Caki2 (cell line): Measurements from ENCODE around the gene FCRLB. TPM values are rescaled to one million over a fixed set of nuclear protein-coding genes. Genes with fewer than 3 reads are reported as not detected.
"Not testable (repeated sequence)": the region's sequence is repeated elsewhere in the genome, so short reads cannot be mapped to it uniquely, and the experiment has no call there.

Experiments
- DNase-seq: peaks from one replicate; pipeline ENCODE4 v3.0.0-alpha.2; 2015; ENCODE audit warnings: low read depth
- in situ Hi-C: cut with HindIII; loops from 2 replicates; pipeline ENCODE4 v1.10.0; 2016; ENCODE audit warnings: low sequenced_read_pairs, low pct_unique_long_range_greater_than_20kb, mixed read lengths
- total RNA-seq: library from RNA; depleted of rRNA; stranded (reverse); fragments of >200 nt; shearing (Covaris generic); gene quantifications from 2 replicates; pipeline ENCODE4 v1.2.3, GENCODE V29; 2014; ENCODE audit warnings: low replicate concordance

FCRLB gene
- total RNA-seq, 1 experiment from 2014 or later = 5.3 TPM

DNA sequence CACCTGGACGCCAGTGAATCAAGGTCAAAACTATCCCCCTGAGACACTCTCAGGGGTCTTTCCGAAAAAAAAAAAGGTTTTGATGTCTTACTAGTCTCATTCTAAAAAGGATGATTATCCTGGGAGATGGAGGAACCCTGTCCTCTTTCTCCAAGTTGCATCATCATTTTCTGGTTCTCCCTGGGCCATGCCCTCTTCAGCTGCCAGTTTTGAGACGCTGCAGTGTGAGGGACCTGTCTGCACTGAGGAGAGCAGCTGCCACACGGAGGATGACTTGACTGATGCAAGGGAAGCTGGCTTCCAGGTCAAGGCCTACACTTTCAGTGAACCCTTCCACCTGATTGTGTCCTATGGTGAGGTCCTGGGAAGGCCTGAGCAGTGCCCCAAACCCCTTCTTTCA is 10.8 kb upstream of the FCRLB start:
- in situ Hi-C loops = no loop called here
- no peak for DNase-seq

- in situ Hi-C loops = no loop called here
- DNase-seq = no peak
Measured at GRCh38 chr1:161718559-161719324, 2.6 kb upstream of the FCRLB start.

GRCh38 chr1:161719325-161719611 is 2.1 kb upstream of the FCRLB start:
- DNase-seq = no peak
- in situ Hi-C loops = no loop called here

DNA sequence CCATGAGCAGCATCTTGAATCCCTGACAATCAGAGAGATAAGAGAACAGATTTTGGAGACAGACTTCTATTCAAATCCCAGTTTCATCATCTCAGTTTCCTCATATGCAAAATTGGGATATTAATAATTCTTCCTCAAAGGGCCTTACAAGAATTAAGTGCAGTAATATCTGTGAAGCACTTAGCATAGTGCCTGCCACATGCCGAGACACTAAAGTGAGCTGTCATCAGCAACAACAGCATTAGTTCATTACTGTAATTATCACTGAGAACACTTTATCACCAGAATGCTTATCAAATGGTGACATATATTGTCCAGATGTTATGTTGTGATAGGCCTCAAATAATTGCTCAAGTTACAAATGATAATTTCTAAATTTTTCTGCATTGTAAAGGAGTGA is 922 bp upstream of the FCRLB start:
- in situ Hi-C loops = no loop called here
- DNase-seq = no peak

DNA sequence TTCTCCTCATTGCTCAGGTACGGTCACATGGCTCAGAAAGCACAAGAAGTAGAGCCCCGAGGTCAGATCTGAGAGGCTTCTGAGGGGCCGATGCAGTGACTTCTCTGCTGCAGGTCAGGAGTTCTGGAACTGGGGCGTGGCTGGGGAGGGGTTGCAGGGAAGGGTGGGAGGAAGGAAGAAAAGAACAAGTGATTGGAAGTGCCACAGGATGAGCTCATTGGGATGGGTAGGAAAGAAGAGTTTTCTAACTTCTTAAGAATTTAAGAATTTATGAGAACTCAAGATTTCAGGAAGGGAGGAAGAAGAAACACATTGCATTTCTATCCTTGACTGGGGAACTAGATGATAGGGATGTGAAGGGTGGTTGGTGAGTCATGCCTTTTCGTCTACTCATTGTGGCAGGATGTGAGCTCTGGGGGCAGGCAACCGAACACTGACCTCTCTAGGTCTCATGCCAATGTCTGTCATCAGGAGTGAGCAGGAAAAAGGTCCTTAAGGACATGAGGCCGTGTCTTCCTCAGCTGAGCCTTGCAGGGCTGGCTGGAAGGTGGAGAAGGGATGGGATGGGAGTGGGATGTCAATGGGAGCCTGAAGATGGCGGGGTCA is 497 bp downstream of the FCRLB start:
- peak; percentile 60 for DNase-seq
- in situ Hi-C loops = no loop called here

- DNase-seq = no peak
- in situ Hi-C loops = no loop called here
Measured at GRCh38 chr1:161722406-161722805, 1.1 kb downstream of the FCRLB start.

- no peak for DNase-seq
- in situ Hi-C loops = no loop called here
Measured at GRCh38 chr1:161723459-161724141, 2.3 kb downstream of the FCRLB start.

GRCh38 chr1:161725258-161725907 is 4.0 kb downstream of the FCRLB start:
- in situ Hi-C loops, DNase-seq: not testable (repeated sequence)

- in situ Hi-C loops = no loop called here
- DNase-seq = peak; percentile 73
Measured at GRCh38 chr1:161725908-161726472, 4.6 kb downstream of the FCRLB start.

- peak; percentile 69 for DNase-seq
- in situ Hi-C loops = no loop called here
Measured at GRCh38 chr1:161726473-161727255, 5.3 kb downstream of the FCRLB start.

DNA sequence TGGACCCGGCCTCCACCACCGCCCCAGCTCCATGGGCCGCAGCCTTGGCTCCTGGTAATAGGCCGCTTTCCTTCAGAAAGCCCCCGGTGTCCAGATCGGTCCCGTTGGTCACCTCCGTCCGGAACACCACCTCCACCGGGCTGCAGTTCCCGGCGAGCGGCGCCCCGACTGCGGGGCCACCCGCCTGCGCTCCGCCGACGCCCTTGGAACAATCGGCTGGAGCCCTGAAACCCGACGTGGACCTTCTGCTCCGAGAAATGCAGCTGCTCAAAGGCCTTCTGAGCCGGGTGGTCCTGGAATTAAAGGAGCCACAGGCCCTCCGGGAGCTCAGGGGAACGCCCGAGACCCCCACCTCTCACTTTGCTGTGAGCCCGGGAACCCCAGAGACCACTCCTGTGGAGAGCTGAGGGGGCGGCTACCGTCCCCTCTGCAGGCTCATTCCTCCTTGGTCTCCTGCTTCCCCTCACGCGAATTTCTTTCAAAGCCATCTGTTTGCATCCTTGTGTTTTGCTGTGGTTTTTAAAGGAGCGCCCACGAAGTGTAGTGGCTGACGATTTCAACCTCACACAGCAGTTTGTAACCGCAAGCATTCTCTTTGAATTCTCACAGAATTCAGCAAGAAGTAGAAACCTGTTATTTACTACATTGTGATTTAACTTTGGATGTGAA is 6.0 kb downstream of the FCRLB start:
- in situ Hi-C loops = no loop called here
- peak; percentile 66 for DNase-seq

DNA sequence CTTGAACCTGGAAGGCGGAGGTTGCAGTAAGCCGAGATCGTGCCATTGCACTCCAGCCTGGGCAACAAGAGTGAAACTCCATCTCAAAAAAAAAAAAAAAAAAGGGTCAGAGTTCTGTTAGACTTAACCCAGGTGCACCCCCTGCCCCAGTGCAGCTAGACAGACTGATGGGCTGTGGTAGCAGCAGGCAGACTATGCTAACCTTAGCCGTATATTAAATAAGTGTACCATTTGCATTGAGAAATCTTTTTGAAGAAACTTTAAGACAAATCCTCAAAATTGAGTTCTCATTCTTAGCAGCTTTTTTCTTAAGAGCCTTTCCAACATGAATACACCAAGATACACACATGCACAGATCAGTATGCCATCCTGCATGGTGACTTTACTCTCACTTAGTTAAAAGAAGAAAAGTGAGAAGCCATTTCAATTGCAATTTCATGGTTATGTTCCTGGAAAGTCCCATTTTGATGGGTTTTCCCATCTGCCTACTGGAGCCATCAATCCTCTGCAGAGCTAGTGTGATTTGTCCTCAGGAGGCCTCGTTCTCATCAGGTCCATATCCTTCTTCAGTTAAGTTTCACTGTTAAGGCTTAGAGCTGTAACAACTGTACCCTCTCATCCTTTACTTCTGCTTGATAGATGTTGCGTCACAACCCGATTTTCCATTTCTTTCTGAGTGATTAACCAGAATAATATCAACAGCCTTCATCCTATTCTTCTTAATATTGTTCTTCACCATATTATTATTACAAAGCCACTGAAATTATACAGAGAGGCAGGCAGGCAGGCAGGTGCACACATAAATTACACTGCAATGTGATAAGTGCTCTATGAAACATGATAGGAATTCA is 7.3 kb downstream of the FCRLB start:
- in situ Hi-C loops = no loop called here
- no peak for DNase-seq

- no peak for DNase-seq
- in situ Hi-C loops = no loop called here
Measured at GRCh38 chr1:161730050-161730564, 8.8 kb downstream of the FCRLB start.

GRCh38 chr1:161731241-161731640 is 9.9 kb downstream of the FCRLB start:
- no peak for DNase-seq
- in situ Hi-C loops = no loop called here

DNA sequence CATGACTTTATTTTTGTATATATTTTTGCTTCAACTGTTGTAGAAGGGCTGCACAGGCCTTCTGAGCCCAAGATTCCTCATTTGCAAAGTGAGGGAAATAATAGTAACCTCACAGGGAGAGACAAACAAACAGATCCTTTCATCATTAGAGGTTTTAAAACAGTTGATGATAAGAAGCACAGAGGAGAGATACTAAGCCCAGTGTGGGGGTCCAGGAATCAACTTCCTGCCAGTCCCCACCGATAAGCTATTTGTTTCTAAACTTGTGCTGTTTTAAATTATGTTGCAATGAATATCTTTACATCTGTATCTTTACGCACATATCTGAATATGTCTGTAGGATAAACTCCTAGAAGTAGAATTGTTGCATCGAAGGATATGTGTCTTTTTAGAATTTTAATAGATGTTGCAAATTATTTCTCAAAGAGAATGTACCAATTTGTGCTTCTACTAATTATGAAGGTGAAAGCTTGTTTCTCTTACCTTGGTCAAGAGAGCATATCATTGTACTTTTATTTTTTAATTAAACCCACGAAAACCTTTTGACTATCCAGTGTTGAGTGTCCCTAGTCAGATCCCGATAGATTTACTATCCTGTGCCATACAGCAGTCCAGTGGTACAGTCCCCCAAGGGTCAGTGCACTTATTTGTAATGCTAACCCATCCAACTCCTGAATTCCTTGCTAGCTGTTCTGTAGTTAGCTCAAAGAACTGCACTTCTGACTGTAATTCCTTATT is 10.8 kb downstream of the FCRLB start:
- in situ Hi-C loops = no loop called here
- DNase-seq = no peak

DNA sequence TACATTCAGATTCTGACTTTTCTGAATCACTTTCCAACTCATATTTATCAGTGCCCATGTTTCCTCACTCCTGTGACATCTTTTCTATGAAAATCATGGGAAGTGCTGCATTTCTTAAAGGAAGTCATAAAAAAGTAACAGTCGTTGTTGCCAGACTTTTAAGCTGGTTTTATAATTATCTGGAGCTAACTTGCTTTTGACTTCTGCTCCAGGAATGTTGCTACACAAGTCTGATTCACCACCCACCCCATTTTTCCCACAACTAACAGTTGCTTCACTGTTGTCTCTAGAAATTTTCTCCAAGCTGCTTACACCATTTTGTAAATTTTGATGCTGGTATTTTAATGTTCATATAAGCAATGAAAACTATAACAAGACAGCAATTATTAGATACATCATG is 12.2 kb downstream of the FCRLB start:
- in situ Hi-C loops = no loop called here
- DNase-seq = no peak
